ENCODE measurements around the gene IL17F.

IL17F gene

GRCh38 chr6:52244400-52244799 lies at the start of gene IL17F:
IL17F (minus strand) TSS chr6:52244500; CDS start chr6:52244429, 71 bp downstream.
- in situ Hi-C loops (cut with HindIII; ENCODE audit: low sequenced_read_pairs) = no loop called here
- H3K4me3 ChIP-seq (ENCODE audit: low read depth, low read length) = no peak within 1 kb of the TSS
- TF ChIP-seq CTCF (IDR thresholded peaks at IDR 0.05; ENCODE audit: low read depth, low read length) = no peak
- DNase-seq (ENCODE audit: low read depth, low spot score) = no peak

GRCh38 chr6:52293067-52293466 lies 48.8 kb upstream of the IL17F start:
- no peak for DNase-seq (ENCODE audit: low read depth, low spot score)
- no peak for TF ChIP-seq CTCF (IDR thresholded peaks at IDR 0.05; ENCODE audit: low read depth, low read length)
- in situ Hi-C loops (cut with HindIII; ENCODE audit: low sequenced_read_pairs) = loop anchor here (25.0 kb wide), 1 partner anchor 369 kb away; the partner anchor contains the start of gene TMEM14A
- H3K4me3 ChIP-seq (ENCODE audit: low read depth, low read length) = no peak overlapping the region

- no peak for DNase-seq (ENCODE audit: low read depth, low spot score)
- no peak overlapping the region for H3K4me3 ChIP-seq (ENCODE audit: low read depth, low read length)
- in situ Hi-C loops (cut with HindIII; ENCODE audit: low sequenced_read_pairs) = loop anchor here (25.0 kb wide), 1 partner anchor 373 kb away; the partner anchor contains the start of gene TMEM14A
- no peak for TF ChIP-seq CTCF (IDR thresholded peaks at IDR 0.05; ENCODE audit: low read depth, low read length)
Measured at GRCh38 chr6:52288841-52289240, 44.5 kb upstream of the IL17F start.

- TF ChIP-seq CTCF (IDR thresholded peaks at IDR 0.05; ENCODE audit: low read depth, low read length) = no peak
- no peak for DNase-seq (ENCODE audit: low read depth, low spot score)
- in situ Hi-C loops (cut with HindIII; ENCODE audit: low sequenced_read_pairs) = loop anchor here (25.0 kb wide), 1 partner anchor 374 kb away; the partner anchor contains the start of gene TMEM14A
- H3K4me3 ChIP-seq (ENCODE audit: low read depth, low read length) = no peak overlapping the region
Measured at GRCh38 chr6:52288216-52288615, 43.9 kb upstream of the IL17F start.

GRCh38 chr6:52286798-52287432 lies 42.6 kb upstream of the IL17F start:
- in situ Hi-C loops (cut with HindIII; ENCODE audit: low sequenced_read_pairs) = loop anchor here (25.0 kb wide), 1 partner anchor 375 kb away; the partner anchor contains the start of gene TMEM14A
- peak; percentile 71 for DNase-seq (ENCODE audit: low read depth, low spot score)
- no peak overlapping the region for H3K4me3 ChIP-seq (ENCODE audit: low read depth, low read length)
- TF ChIP-seq CTCF (IDR thresholded peaks at IDR 0.05; ENCODE audit: low read depth, low read length) = peak; percentile 91

GRCh38 chr6:52285177-52286068 lies 41.1 kb upstream of the IL17F start:
- no peak for DNase-seq (ENCODE audit: low read depth, low spot score)
- no peak for TF ChIP-seq CTCF (IDR thresholded peaks at IDR 0.05; ENCODE audit: low read depth, low read length)
- in situ Hi-C loops (cut with HindIII; ENCODE audit: low sequenced_read_pairs) = loop anchor here (25.0 kb wide), 1 partner anchor 377 kb away; the partner anchor contains the start of gene TMEM14A
- peak overlapping the region; percentile 75 for H3K4me3 ChIP-seq (ENCODE audit: low read depth, low read length)

All from astrocyte of the spinal cord (primary cell).